ENCODE measurements around the gene SDK2.

DNA sequence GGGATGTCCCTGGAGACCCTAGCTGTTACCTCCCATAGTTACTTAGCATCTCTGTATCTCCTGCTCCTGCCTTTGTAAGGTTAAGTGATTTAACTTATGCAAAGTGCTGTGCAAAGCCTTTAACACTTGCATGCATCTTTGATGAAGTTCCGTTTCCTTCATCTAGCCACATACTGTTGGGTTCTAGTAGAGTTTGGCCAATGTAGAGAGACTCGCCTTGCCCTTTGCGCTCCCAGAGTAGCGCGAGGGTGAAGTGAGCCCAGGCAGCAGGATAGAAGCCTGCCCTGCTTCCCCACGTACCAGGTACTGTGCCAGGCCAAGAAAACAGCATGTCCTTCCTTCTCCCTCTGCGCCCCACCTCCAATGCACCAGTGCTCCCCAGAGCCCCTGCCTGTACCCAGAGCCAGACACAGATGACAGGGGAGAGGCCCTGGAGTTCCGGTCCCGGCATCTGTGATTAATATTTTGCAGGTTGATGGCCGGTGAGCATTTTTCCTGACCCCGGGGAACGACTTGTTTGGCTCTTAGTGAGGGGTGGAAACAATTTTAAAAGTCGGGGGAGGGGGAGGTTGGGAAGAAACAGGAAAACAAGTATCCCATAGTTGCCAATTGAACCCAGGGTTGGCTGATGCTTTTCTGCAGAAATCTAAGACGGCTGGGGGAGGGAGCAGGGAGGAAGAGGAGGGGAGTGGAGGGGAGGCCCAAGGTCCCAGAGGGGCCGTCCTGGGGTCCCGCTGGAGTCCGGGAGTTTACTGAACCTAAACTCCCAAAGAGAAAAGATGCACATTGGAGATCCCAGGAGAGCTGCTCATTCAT lies 319.3 kb downstream of the SDK2 start:
- TF ChIP-seq POLR2A (IDR thresholded peaks at IDR 0.05) = no peak
- no peak for TF ChIP-seq POLR2AphosphoS5 (IDR thresholded peaks at IDR 0.05)

Measured in prostate gland (tissue), 1 donor.